Fibroblast of upper back skin (primary cell): ENCODE measurements around the gene RBBP4.
A peak's percentile ranks its signal among the peaks of the same experiment; 100 is the strongest.
"Not testable (repeated sequence)": the region's sequence is repeated elsewhere in the genome, so short reads cannot be mapped to it uniquely, and the experiment has no call there.

Experiments
- DNase-seq: peaks from one replicate; pipeline ENCODE4 v3.0.0-alpha.2; 2013

Gene RBBP4

GRCh38 chr1:32642292-32642827 is 8.6 kb upstream of the RBBP4 start:
- DNase-seq = not testable (repeated sequence)

- no peak for DNase-seq
These were observed 6.6 kb upstream of the RBBP4 start for GRCh38 chr1:32644426-32644825.

GRCh38 chr1:32647308-32648134 is 3.5 kb upstream of the RBBP4 start:
- no peak for DNase-seq

GRCh38 chr1:32650248-32650751 is 708 bp upstream of the RBBP4 start, which contains the start of gene ZBTB8OS:
Gene ZBTB8OS, minus strand, starts transcription at chr1:32650550. Its CDS starts 21 bp downstream, at chr1:32650529.
- DNase-seq = peak; percentile 93

GRCh38 chr1:32651461-32652073 is 559 bp downstream of the RBBP4 start:
- no peak for DNase-seq

- DNase-seq = no peak
These were observed 1.4 kb downstream of the RBBP4 start for GRCh38 chr1:32652244-32652962.

- DNase-seq = no peak
These were observed 8.6 kb downstream of the RBBP4 start for GRCh38 chr1:32659581-32659980.

GRCh38 chr1:32665915-32666314 is 14.9 kb downstream of the RBBP4 start:
- DNase-seq = no peak

GRCh38 chr1:32666901-32667566 is 16.0 kb downstream of the RBBP4 start:
- no peak for DNase-seq

- DNase-seq = not testable (repeated sequence)
These were observed 17.7 kb downstream of the RBBP4 start for GRCh38 chr1:32668716-32669115.

GRCh38 chr1:32676945-32677344 is 25.9 kb downstream of the RBBP4 start:
- DNase-seq = no peak

- DNase-seq = not testable (repeated sequence)
These were observed 29.0 kb downstream of the RBBP4 start for GRCh38 chr1:32679993-32680392.

GRCh38 chr1:32680642-32681041 is 29.6 kb downstream of the RBBP4 start:
- DNase-seq = no peak

- DNase-seq = no peak
These were observed 30.5 kb downstream of the RBBP4 start for GRCh38 chr1:32681509-32681908.

- no peak for DNase-seq
These were observed 31.0 kb downstream of the RBBP4 start for GRCh38 chr1:32681999-32682398.

GRCh38 chr1:32683397-32683796 is 32.4 kb downstream of the RBBP4 start:
- no peak for DNase-seq

- peak; percentile 54 for DNase-seq
These were observed 33.3 kb downstream of the RBBP4 start for GRCh38 chr1:32684167-32684811.

GRCh38 chr1:32685498-32685897 is 34.5 kb downstream of the RBBP4 start:
- DNase-seq = no peak

- no peak for DNase-seq
These were observed 35.4 kb downstream of the RBBP4 start for GRCh38 chr1:32686387-32686786.

- no peak for DNase-seq
These were observed 42.6 kb downstream of the RBBP4 start for GRCh38 chr1:32693455-32694174.
